ENCODE data around the gene DLG2. TPM values are rescaled to one million over a fixed set of nuclear protein-coding genes. Genes with fewer than 3 reads are reported as not detected.

Gene DLG2
- total and polyA plus RNA-seq, 2 of the 8 experiments (the other 6 are each of a cell fraction or from before 2014, with no cell fraction given), result 1.7 to 14.3 TPM

DNA sequence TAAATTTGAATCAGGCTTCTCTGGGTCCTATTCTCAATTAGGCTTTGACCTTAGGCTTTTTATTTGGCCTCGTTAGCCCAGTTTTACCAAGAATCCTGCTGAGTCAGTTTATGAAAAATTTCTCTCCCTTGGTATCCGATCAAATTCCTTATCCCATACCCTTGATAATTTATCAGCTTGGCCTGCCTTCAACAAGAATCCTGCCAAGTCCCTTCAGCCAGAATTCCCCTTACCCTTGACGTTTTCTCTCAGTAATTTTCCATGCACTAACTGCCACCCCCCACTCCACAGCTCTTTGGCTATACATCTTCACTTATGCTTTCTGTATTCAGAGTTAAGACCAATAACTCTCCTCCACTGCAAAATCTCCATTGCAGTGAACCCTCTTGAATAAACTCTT is 1530.0 kb downstream of the DLG2 start (continued):
- TF ChIP-seq, protein P1, sequence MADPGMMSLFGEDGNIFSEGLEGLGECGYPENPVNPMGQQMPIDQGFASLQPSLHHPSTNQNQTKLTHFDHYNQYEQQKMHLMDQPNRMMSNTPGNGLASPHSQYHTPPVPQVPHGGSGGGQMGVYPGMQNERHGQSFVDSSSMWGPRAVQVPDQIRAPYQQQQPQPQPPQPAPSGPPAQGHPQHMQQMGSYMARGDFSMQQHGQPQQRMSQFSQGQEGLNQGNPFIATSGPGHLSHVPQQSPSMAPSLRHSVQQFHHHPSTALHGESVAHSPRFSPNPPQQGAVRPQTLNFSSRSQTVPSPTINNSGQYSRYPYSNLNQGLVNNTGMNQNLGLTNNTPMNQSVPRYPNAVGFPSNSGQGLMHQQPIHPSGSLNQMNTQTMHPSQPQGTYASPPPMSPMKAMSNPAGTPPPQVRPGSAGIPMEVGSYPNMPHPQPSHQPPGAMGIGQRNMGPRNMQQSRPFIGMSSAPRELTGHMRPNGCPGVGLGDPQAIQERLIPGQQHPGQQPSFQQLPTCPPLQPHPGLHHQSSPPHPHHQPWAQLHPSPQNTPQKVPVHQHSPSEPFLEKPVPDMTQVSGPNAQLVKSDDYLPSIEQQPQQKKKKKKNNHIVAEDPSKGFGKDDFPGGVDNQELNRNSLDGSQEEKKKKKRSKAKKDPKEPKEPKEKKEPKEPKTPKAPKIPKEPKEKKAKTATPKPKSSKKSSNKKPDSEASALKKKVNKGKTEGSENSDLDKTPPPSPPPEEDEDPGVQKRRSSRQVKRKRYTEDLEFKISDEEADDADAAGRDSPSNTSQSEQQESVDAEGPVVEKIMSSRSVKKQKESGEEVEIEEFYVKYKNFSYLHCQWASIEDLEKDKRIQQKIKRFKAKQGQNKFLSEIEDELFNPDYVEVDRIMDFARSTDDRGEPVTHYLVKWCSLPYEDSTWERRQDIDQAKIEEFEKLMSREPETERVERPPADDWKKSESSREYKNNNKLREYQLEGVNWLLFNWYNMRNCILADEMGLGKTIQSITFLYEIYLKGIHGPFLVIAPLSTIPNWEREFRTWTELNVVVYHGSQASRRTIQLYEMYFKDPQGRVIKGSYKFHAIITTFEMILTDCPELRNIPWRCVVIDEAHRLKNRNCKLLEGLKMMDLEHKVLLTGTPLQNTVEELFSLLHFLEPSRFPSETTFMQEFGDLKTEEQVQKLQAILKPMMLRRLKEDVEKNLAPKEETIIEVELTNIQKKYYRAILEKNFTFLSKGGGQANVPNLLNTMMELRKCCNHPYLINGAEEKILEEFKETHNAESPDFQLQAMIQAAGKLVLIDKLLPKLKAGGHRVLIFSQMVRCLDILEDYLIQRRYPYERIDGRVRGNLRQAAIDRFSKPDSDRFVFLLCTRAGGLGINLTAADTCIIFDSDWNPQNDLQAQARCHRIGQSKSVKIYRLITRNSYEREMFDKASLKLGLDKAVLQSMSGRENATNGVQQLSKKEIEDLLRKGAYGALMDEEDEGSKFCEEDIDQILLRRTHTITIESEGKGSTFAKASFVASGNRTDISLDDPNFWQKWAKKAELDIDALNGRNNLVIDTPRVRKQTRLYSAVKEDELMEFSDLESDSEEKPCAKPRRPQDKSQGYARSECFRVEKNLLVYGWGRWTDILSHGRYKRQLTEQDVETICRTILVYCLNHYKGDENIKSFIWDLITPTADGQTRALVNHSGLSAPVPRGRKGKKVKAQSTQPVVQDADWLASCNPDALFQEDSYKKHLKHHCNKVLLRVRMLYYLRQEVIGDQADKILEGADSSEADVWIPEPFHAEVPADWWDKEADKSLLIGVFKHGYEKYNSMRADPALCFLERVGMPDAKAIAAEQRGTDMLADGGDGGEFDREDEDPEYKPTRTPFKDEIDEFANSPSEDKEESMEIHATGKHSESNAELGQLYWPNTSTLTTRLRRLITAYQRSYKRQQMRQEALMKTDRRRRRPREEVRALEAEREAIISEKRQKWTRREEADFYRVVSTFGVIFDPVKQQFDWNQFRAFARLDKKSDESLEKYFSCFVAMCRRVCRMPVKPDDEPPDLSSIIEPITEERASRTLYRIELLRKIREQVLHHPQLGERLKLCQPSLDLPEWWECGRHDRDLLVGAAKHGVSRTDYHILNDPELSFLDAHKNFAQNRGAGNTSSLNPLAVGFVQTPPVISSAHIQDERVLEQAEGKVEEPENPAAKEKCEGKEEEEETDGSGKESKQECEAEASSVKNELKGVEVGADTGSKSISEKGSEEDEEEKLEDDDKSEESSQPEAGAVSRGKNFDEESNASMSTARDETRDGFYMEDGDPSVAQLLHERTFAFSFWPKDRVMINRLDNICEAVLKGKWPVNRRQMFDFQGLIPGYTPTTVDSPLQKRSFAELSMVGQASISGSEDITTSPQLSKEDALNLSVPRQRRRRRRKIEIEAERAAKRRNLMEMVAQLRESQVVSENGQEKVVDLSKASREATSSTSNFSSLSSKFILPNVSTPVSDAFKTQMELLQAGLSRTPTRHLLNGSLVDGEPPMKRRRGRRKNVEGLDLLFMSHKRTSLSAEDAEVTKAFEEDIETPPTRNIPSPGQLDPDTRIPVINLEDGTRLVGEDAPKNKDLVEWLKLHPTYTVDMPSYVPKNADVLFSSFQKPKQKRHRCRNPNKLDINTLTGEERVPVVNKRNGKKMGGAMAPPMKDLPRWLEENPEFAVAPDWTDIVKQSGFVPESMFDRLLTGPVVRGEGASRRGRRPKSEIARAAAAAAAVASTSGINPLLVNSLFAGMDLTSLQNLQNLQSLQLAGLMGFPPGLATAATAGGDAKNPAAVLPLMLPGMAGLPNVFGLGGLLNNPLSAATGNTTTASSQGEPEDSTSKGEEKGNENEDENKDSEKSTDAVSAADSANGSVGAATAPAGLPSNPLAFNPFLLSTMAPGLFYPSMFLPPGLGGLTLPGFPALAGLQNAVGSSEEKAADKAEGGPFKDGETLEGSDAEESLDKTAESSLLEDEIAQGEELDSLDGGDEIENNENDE (IDR thresholded peaks at IDR 0.05; ENCODE audit: insufficient replicate concordance, low read length), result no peak
- TF ChIP-seq, protein P2, sequence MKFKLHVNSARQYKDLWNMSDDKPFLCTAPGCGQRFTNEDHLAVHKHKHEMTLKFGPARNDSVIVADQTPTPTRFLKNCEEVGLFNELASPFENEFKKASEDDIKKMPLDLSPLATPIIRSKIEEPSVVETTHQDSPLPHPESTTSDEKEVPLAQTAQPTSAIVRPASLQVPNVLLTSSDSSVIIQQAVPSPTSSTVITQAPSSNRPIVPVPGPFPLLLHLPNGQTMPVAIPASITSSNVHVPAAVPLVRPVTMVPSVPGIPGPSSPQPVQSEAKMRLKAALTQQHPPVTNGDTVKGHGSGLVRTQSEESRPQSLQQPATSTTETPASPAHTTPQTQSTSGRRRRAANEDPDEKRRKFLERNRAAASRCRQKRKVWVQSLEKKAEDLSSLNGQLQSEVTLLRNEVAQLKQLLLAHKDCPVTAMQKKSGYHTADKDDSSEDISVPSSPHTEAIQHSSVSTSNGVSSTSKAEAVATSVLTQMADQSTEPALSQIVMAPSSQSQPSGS (IDR thresholded peaks at IDR 0.05; ENCODE audit: low read length), result no peak
- TF ChIP-seq CHD2 (IDR thresholded peaks at IDR 0.05; ENCODE audit: low read length) (no peak), CTBP2 (IDR thresholded peaks at IDR 0.05; ENCODE audit: borderline replicate concordance, insufficient read depth, insufficient read length, low read length) (no peak), SP2 (IDR thresholded peaks at IDR 0.05; ENCODE audit: low read length) (no peak), SRF (IDR thresholded peaks at IDR 0.05; ENCODE audit: low read depth, low read length) (no peak), KDM5A (IDR thresholded peaks at IDR 0.05; ENCODE audit: low read length) (no peak), KDM1A (IDR thresholded peaks at IDR 0.05; ENCODE audit: borderline replicate concordance, low read length) (no peak), HDAC6 (IDR thresholded peaks at IDR 0.05; ENCODE audit: low read depth, low read length) (no peak), GTF2F1 (IDR thresholded peaks at IDR 0.05; ENCODE audit: borderline replicate concordance, low read depth, low read length) (no peak)
